Measurements from ENCODE around the gene ETV3L. TPM values are rescaled to one million over a fixed set of nuclear protein-coding genes. Genes with fewer than 3 reads are reported as not detected.

The ETV3L gene
- total and polyA plus RNA-seq, 3 donors from 2014 or later = 0.16 TPM; not detected in 2

- Histone ChIP-seq H3K27me3 (no peaks in the 10 kb centered on the region), H3K9me3 (no peaks in the 10 kb centered on the region), H3K4me3 (no peak overlapping the region), H3K27ac (no peak overlapping the region), H3K36me3 (ENCODE audit: low read depth, missing control alignments) (no peaks in the 10 kb centered on the region), H3K4me1 (no peaks in the 10 kb centered on the region)
- WGBS, 2 donors = 84 to 85% methylated on average over 3 to 7 of the region's 7 CpGs
- no peak for TF ChIP-seq POLR2A (IDR thresholded peaks at IDR 0.05)
- TF ChIP-seq CTCF (IDR thresholded peaks at IDR 0.05) = no peak
- DNase-seq = no peak
- intact Hi-C loops (cut with DNase I; ENCODE audit: low total_unique reads) = no loop called here
Measured at GRCh38 chr1:157124855-157125254, 25.2 kb upstream of the ETV3L start.

- TF ChIP-seq CTCF (IDR thresholded peaks at IDR 0.05) = no peak
- Histone ChIP-seq H3K27ac (no peak overlapping the region), H3K4me3 (no peak overlapping the region), H3K9me3 (no peaks in the 10 kb centered on the region), H3K4me1 (no peaks in the 10 kb centered on the region), H3K27me3 (no peaks in the 10 kb centered on the region), H3K36me3 (ENCODE audit: low read depth, missing control alignments) (no peaks in the 10 kb centered on the region)
- WGBS, 2 donors = 84 to 86% methylated on average over 2 of the region's 2 CpGs
- intact Hi-C loops (cut with DNase I; ENCODE audit: low total_unique reads) = no loop called here
- DNase-seq = no peak
Measured at GRCh38 chr1:157119448-157119847, 19.8 kb upstream of the ETV3L start.

- no peaks in the 10 kb centered on the region for H3K9me3 ChIP-seq
- intact Hi-C loops (cut with DNase I; ENCODE audit: low total_unique reads) = no loop called here
- H3K27ac ChIP-seq = no peak overlapping the region
- no peaks in the 10 kb centered on the region for H3K27me3 ChIP-seq
- WGBS, 2 donors = 93% methylated on average over 9 of the region's 9 CpGs
- DNase-seq = no peak
- no peaks in the 10 kb centered on the region for H3K4me1 ChIP-seq
- H3K36me3 ChIP-seq (ENCODE audit: low read depth, missing control alignments) = no peaks in the 10 kb centered on the region
- TF ChIP-seq POLR2A (IDR thresholded peaks at IDR 0.05) (no peak), CTCF (IDR thresholded peaks at IDR 0.05) (no peak)
- H3K4me3 ChIP-seq = no peak overlapping the region
Measured at GRCh38 chr1:157119008-157119407, 19.4 kb upstream of the ETV3L start.

GRCh38 chr1:157117527-157118057 is 18.0 kb upstream of the ETV3L start:
- H3K27me3 ChIP-seq = no peaks in the 10 kb centered on the region
- WGBS, 2 donors = 70 to 74% methylated on average over 3 to 4 of the region's 4 CpGs
- H3K36me3 ChIP-seq (ENCODE audit: low read depth, missing control alignments) = no peaks in the 10 kb centered on the region
- DNase-seq = no peak
- intact Hi-C loops (cut with DNase I; ENCODE audit: low total_unique reads) = no loop called here
- no peak overlapping the region for H3K27ac ChIP-seq
- H3K4me3 ChIP-seq = no peak overlapping the region
- no peaks in the 10 kb centered on the region for H3K4me1 ChIP-seq
- TF ChIP-seq POLR2A (IDR thresholded peaks at IDR 0.05) (no peak), CTCF (IDR thresholded peaks at IDR 0.05) (no peak)
- no peaks in the 10 kb centered on the region for H3K9me3 ChIP-seq

- intact Hi-C loops (cut with DNase I; ENCODE audit: low total_unique reads) = no loop called here
- H3K27me3 ChIP-seq = no peaks in the 10 kb centered on the region
Measured at GRCh38 chr1:157116737-157117103, 17.1 kb upstream of the ETV3L start.

More at GRCh38 chr1:157116737-157117103, 17.1 kb upstream of the ETV3L start:
- H3K27ac ChIP-seq = no peak overlapping the region
- no peaks in the 10 kb centered on the region for H3K9me3 ChIP-seq
- DNase-seq = no peak
- no peak overlapping the region for H3K4me3 ChIP-seq
- TF ChIP-seq POLR2A (IDR thresholded peaks at IDR 0.05) (no peak), CTCF (IDR thresholded peaks at IDR 0.05) (no peak)
- H3K36me3 ChIP-seq (ENCODE audit: low read depth, missing control alignments) = no peaks in the 10 kb centered on the region
- H3K4me1 ChIP-seq = no peaks in the 10 kb centered on the region

Data from testis (tissue), 3 donors.